MM.1S (cell line): Measurements from ENCODE around the gene MFSD6.

Experiments used
- CTCF ChIP-seq: fragments of 300-600 bp; sonication (generic); IDR thresholded peaks from 2 replicates; pipeline ENCODE4 v1.5.1; 2016; ENCODE audit warnings: antibody characterized with exemption, low read length, mixed read lengths
- EZH2 ChIP-seq: fragments of 300-600 bp; sonication (generic); optimal IDR thresholded peaks from 2 replicates; pipeline ENCODE3; 2017; ENCODE audit warnings: low read depth, mild to moderate bottlenecking, antibody characterized with exemption, low read length, mixed read lengths
- EZH2phosphoT487 ChIP-seq: fragments of 300-600 bp; sonication (generic); IDR thresholded peaks from 2 replicates; pipeline ENCODE4 v1.6.1; 2018; ENCODE audit warnings: antibody characterized with exemption, low read length

DNA sequence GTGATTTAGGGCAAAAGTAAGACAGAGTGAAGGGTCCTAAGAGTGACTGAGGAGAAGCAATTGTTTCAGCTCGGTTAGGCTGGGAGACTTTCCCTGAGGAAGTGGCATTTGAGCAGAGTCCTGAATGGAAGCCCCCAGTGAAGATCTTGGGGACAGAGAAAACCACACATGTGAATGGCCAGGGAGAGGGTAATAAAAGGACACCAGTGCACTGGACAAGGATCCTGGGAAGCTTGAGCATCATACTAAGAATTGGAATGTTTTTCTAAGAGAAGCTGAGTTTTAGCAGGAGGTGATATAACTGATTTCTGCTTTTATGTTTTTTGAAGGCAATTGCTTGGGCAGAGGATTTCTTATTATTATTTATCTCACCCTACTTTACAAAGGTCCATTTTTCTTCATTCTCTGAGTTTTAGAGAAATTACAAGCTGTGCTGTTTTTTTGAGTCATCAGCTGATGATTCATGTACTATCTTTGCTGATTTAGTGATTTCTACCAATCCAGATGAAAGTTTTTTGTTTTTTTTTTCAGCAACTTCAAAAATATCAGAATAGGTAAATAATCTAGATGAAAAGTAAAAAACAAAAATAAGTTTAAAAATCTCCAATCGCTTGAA lies 43.5 kb downstream of the MFSD6 start:
- TF ChIP-seq CTCF (no peak), EZH2 (no peak), EZH2phosphoT487 (no peak)
